Type B pancreatic cell (in vitro differentiated cells): ENCODE data around the gene LIPC. TPM values are rescaled to one million over a fixed set of nuclear protein-coding genes. Genes with fewer than 3 reads are reported as not detected.

Experiments
- DNase-seq: peaks from one replicate; pipeline ENCODE4 v3.0.0; 2021; ENCODE audit warnings: mixed read lengths; ENCODE audit not compliant: unreplicated experiment; ENCODE audit errors: extremely low spot score
- H3K27ac Mint-ChIP-seq: 2 replicates; pipeline ENCODE4 v1.8.0; 2021; ENCODE audit warnings: mild to moderate bottlenecking, mixed read lengths
- H3K27me3 Mint-ChIP-seq: 2 replicates; pipeline ENCODE4 v1.8.0; 2021; ENCODE audit warnings: mixed read lengths
- H3K36me3 Mint-ChIP-seq: 2 replicates; pipeline ENCODE4 v1.8.0; 2021; ENCODE audit warnings: mixed read lengths
- H3K4me1 Mint-ChIP-seq: one replicate; pipeline ENCODE4 v1.8.0; 2021; ENCODE audit warnings: mixed read lengths; ENCODE audit not compliant: unreplicated experiment
- H3K4me3 Mint-ChIP-seq: 2 replicates; pipeline ENCODE4 v1.8.0; 2021; ENCODE audit warnings: mild to moderate bottlenecking, mixed read lengths
- H3K9me3 Mint-ChIP-seq: 2 replicates; pipeline ENCODE4 v1.8.0; 2021; ENCODE audit warnings: mixed read lengths
- total RNA-seq: library from RNA; stranded (reverse); gene quantifications from 2 replicates; pipeline ENCODE4 v1.2.1, GENCODE V29; 2021; ENCODE audit warnings: low replicate concordance
- TF ChIP-seq, protein P1 (sequence below): fragments of 200-600 bp; sonication (generic); conservative IDR thresholded peaks from 2 replicates; pipeline ENCODE4 v1.5.0; 2021; ENCODE audit warnings: antibody characterized with exemption, mild to moderate bottlenecking

The LIPC gene
- total RNA-seq, 1 donor from 2014 or later = 10.9 TPM

- H3K9me3 Mint-ChIP-seq = peaks cover 4% of the 10 kb centered on the region
- H3K27ac Mint-ChIP-seq = peak overlapping the region; percentile 19
- H3K4me1 Mint-ChIP-seq = peaks cover 45% of the 10 kb centered on the region
- DNase-seq = no peak
- peaks cover 4% of the 10 kb centered on the region for H3K27me3 Mint-ChIP-seq
- H3K4me3 Mint-ChIP-seq = no peak overlapping the region
- TF ChIP-seq, protein P1, sequence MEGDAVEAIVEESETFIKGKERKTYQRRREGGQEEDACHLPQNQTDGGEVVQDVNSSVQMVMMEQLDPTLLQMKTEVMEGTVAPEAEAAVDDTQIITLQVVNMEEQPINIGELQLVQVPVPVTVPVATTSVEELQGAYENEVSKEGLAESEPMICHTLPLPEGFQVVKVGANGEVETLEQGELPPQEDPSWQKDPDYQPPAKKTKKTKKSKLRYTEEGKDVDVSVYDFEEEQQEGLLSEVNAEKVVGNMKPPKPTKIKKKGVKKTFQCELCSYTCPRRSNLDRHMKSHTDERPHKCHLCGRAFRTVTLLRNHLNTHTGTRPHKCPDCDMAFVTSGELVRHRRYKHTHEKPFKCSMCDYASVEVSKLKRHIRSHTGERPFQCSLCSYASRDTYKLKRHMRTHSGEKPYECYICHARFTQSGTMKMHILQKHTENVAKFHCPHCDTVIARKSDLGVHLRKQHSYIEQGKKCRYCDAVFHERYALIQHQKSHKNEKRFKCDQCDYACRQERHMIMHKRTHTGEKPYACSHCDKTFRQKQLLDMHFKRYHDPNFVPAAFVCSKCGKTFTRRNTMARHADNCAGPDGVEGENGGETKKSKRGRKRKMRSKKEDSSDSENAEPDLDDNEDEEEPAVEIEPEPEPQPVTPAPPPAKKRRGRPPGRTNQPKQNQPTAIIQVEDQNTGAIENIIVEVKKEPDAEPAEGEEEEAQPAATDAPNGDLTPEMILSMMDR = no peak
- peaks cover 12% of the 10 kb centered on the region for H3K36me3 Mint-ChIP-seq
Measured at GRCh38 chr15:58519516-58519915, 87.7 kb downstream of the LIPC start.

- H3K9me3 Mint-ChIP-seq = peaks cover 4% of the 10 kb centered on the region
Measured at GRCh38 chr15:58520464-58520863, 88.7 kb downstream of the LIPC start.

DNA sequence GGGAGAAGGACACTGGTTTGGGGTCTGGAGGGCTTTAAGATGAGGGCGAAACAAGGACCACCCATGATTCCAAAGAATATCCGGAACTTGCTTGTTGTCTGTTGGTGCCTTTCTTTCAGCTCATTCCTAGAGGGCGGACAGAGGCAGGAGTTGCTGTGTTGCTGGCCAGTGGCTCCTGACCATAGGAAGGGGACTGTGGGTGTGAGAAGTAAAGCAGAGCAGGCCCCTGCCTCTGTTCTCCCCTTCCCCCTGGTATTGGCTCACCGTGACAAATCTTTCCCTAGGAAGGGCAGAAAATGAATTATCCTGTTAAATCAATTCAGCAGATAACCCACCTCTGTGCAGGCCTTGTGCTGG is 89.1 kb downstream of the LIPC start:
- no peak for DNase-seq
- peaks cover 51% of the 10 kb centered on the region for H3K4me1 Mint-ChIP-seq
- H3K27ac Mint-ChIP-seq = peak overlapping the region; percentile 94
- H3K4me3 Mint-ChIP-seq = peak overlapping the region; percentile 71
- H3K27me3 Mint-ChIP-seq = peaks cover 4% of the 10 kb centered on the region
- TF ChIP-seq, protein P1 = no peak
- peaks cover 4% of the 10 kb centered on the region for H3K9me3 Mint-ChIP-seq
- peaks cover 4% of the 10 kb centered on the region for H3K36me3 Mint-ChIP-seq

More at GRCh38 chr15:58520464-58520863, 88.7 kb downstream of the LIPC start:
- Mint-ChIP-seq H3K27ac (peak overlapping the region; percentile 94), H3K4me1 (peaks cover 51% of the 10 kb centered on the region), H3K36me3 (peaks cover 8% of the 10 kb centered on the region), H3K4me3 (no peak overlapping the region), H3K27me3 (peaks cover 4% of the 10 kb centered on the region)
- no peak for DNase-seq
- TF ChIP-seq, protein P1 = no peak

DNA sequence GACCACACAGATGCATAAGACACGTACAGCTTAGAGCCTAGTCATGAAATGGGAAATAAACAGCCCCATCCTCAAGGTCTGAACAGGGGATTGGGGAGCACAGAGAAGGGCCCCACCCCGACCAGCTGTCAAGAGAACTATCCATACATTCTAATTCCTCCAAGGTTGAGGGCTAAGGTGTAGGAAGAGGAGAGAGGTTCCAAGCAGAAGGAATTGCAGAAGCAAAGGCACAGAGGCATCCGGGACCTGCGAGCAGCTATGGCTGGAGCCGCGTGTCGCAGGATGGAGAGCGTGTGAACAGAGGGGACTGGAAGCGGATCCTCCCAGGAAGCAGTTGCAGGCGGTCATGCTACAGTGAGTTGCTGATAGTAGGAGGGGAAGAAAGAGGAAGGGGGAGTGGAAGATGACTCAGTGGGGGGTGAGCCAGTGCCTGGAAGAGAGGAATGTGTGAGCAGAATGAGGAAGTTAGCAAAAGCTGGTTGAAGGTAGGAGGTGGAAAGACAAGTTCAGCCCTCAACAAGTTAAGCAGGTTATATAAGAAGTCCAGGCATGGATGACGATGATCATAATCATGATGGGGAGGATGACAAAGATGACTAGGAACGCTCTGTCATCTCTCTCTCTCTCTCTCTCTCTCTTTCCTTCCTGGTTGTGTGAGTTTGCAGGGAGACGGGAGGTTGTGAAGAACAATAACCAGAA is 89.7 kb downstream of the LIPC start:
- Mint-ChIP-seq H3K27ac (peak overlapping the region; percentile 94), H3K4me3 (peak overlapping the region; percentile 71), H3K36me3 (peaks cover 3% of the 10 kb centered on the region), H3K27me3 (peaks cover 4% of the 10 kb centered on the region), H3K4me1 (peaks cover 51% of the 10 kb centered on the region), H3K9me3 (peaks cover 4% of the 10 kb centered on the region)
- DNase-seq = no peak
- TF ChIP-seq, protein P1 = no peak

GRCh38 chr15:58522391-58522790 is 90.6 kb downstream of the LIPC start:
- no peak for DNase-seq
- Mint-ChIP-seq H3K4me3 (peak overlapping the region; percentile 37), H3K4me1 (peaks cover 48% of the 10 kb centered on the region), H3K27ac (peak overlapping the region; percentile 94), H3K36me3 (no peaks in the 10 kb centered on the region), H3K9me3 (peaks cover 4% of the 10 kb centered on the region), H3K27me3 (peaks cover 4% of the 10 kb centered on the region)
- TF ChIP-seq, protein P1 = no peak
